T-helper 9 cell (primary cell): ENCODE results near the gene CARS2.
"Not testable (repeated sequence)": the region's sequence is repeated elsewhere in the genome, so short reads cannot be mapped to it uniquely, and the experiment has no call there.

Source experiments
- DNase-seq: peaks from one replicate; pipeline ENCODE4 v3.0.0-alpha.2; 2020

The CARS2 gene

GRCh38 chr13:110636053-110636475, 69.9 kb downstream of the CARS2 start:
- no peak for DNase-seq

DNA sequence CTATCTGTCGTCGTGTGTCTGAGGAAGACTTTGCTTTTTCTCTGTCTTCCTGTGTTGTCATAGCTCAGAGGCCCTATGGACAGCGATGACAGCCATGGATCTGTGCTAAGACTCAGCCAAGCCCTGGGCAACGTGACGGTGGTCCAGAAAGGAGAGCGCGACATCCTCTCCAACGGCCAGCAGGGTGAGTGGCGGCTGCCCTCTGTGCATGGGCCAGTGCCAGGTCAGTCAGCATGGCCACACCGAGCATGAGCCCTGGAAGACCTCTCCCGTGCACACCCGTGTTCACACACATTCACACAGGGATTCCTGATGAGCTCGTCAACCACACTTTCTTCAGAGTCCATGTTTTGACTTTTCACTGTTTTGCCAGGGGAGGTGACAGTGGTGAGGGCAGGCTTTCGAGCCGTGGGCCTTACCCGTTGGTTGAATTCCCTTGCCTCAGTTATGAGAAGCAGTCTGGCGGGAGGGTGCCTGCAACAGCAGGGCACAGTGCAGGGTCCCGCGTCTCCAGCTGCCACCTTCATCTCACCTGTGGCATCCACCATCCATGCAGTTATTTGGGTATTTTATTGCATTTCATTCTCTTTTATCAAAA, 70.4 kb downstream of the CARS2 start:
- DNase-seq = no peak

DNA sequence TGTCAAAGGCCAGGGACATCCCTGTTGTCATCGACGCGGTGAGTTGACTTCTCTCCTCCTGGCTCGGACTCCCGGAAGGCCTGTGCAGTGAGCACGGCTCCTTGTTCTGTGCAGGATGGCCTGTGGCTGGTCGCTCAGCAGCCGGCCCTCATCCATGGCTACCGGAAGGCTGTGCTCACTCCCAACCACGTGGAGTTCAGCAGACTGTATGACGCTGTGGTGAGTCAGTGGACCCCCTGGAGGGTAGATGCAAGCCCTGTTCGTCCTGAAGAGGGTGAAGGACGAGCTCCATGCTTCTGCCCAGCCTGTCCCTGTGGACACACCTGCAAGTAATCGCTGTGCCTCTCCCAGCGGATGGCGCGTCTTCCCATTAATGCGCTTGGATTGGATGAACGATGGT, 71.4 kb downstream of the CARS2 start:
- DNase-seq = no peak

DNA sequence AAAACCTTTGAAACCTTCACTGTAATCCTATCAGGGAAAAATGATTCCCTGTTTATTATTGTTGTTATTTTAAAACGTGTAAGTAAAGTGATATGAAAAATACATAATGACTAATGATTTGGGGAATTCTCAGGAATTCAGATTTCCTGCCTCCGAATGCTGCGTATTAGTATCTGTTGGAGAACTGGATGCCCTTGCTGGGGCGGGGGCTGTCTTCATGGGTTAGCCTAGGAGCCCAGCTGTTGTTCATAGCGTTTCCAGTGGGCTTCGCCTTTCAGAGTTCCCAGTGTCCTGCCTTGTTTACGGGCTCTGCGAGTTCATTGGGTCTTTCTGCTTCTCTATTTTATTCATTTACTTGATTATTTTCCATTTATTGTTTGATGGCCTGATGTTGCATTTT, 72.1 kb downstream of the CARS2 start:
- DNase-seq = no peak

DNA sequence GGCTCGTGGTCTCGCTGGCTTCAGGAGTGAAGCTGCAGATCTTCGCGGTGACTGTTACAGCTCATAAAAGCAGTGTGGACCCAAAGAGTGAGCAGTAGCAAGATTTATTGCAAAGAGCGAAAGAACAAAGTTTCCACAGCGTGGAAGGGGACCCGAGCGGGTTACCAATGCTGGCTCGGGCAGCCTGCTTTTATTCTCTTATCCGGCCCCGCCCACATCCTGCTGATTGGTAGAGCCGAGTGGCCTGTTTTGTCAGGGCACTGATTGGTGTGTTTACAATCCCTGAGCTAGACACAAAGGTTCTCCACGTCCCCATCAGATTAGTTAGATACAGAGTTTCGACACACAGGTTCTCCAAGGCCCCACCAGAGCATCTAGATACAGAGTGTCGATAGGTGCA, 73.7 kb downstream of the CARS2 start:
- DNase-seq = not testable (repeated sequence)

- no peak for DNase-seq
Observed at GRCh38 chr13:110630566-110631119, 75.3 kb downstream of the CARS2 start.

- no peak for DNase-seq
Observed at GRCh38 chr13:110629735-110630134, 76.2 kb downstream of the CARS2 start.

- no peak for DNase-seq
Observed at GRCh38 chr13:110628952-110629701, 76.8 kb downstream of the CARS2 start.

GRCh38 chr13:110628477-110628793, 77.5 kb downstream of the CARS2 start:
- no peak for DNase-seq

GRCh38 chr13:110627761-110628476, 78.0 kb downstream of the CARS2 start:
- DNase-seq = no peak

DNA sequence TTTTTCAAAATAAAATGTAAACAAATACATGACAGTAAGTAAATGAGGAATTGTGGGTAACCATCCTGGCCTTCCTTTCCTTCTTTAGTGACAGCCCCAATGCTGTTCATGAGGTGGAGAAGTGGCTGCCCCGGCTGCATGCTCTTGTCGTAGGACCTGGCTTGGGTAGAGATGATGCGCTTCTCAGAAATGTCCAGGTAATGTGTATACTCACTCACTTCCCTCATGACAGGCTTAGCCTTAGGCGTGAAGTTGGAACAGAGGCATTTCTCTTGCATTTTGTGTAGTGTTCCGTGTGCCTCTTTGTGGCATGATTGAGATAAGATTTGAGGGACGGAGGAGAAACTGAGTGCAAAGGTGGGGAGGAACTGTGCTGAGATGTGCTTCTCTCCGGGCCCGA, 78.6 kb downstream of the CARS2 start:
- no peak for DNase-seq

DNA sequence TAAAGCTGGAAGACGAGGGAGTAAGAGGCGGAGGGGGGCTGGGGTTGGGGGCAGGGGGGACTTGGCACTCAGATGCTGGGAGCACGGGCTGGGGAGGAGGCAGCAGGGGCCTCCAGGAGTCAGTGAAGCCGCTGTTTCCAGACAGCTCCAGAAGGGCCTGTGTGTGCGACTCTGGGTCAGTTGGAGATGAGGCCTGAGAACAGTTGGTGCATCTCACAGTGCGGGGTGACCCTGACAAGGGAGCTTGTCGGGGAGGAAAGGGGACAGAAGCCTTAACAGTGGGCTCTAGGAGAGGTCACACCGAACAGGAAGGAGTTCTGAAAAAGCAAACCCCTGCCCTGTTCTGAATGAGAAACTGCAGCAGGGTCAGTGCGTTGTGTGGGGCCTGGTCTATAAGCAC, 79.4 kb downstream of the CARS2 start:
- DNase-seq = no peak

DNA sequence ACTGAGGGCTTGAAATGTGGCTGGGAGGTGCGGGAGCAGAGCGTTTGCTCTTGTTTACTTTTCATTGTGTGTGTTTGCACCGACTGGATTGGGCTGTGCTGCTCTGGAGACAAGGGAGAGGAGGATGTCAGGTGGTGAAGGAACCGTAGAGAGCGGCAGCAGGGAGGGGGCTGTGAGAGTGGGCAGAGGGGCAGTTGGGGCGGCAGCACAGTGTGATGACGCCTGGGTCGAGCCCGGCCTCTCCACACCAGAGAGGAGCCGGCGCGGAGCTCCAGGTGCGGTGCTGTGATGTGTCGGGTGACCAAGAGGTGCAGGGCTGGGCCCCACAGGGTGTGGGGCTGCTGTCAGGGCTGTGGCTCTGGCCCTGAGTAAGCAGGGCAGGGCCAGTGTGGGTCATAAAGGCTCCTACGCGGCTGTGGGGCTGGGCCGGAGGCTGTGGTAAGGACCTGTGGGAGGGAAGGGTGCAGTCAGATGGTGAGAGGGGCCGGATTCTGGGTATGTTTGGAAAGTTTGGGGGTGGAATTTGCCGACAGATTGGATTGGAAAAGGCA, 80.1 kb downstream of the CARS2 start:
- no peak for DNase-seq

- DNase-seq = no peak
Observed at GRCh38 chr13:110624766-110625756, 80.9 kb downstream of the CARS2 start.

GRCh38 chr13:110620596-110620995, 85.3 kb downstream of the CARS2 start:
- DNase-seq = no peak

- no peak for DNase-seq
Observed at GRCh38 chr13:110618780-110619179, 87.1 kb downstream of the CARS2 start.

DNA sequence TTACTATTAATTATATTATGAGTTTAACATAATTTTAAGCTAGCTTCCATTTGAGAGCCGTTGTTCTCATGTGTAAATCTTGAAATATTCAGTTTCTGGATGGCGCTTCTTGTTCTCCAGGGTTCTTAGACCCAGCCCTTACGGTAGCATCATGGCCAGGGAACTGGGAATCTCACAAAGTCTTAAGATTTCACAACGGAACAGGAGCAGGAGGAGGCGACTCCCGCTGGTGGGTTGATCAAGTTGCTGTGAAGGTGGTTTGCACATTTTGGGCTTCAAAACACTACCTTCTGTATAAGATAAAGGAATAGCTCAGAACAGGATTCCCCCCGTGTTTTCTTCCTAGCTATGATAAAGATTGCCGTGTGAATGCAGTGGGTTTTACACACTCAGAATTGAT, 87.7 kb downstream of the CARS2 start:
- DNase-seq = no peak

- no peak for DNase-seq
Observed at GRCh38 chr13:110617321-110618072, 88.4 kb downstream of the CARS2 start.

GRCh38 chr13:110616103-110617101, 89.5 kb downstream of the CARS2 start:
- DNase-seq = no peak
